Stimulated activated CD4-positive, alpha-beta T cell treated with anti-CD3 and anti-CD28 coated beads, Interleukin-1b, Interleukin-23, amount 100 ng/mL, for 4 hours (primary cell): ENCODE measurements around the gene STAT5B.

Experiments
- DNase-seq, 2 donors: peaks; one replicate each; pipeline ENCODE4 v3.0.0-alpha.2; 2020; ENCODE audit warnings: low read depth in 2 of 2

STAT5B gene

DNA sequence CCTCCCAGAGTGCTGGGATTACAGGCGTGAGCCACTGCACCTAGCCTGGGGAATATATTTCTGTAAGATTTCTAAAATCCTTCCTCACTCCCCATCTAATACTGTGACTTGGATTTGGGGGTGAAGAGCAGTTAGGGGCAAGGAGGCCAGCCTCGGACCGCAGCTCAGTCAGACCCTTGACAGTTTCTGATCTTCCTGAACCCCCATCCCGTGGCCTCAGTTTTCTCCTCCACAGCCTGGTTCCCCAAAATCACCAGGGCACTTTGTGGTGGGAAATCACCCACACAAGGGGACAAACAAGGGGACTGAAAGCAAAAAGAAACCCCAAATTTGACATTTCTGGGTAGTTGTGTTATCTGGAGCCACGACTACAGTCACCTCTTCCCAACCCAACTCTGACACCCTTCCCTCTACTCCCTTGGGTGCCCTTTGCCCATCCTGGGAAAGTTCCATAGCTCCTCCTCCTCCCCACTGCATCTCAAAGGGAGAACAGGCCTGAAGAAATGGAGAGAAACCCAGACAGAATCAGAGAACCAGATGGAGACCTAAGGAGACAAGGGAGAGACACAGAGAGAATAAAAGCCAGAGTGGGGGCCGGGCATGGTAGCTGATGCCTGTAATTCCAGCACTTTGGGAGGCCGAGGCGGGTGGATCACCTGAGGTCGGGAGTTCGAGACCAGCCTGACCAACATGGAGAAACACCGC is 9.3 kb upstream of the STAT5B start:
- DNase-seq, result no peak

DNA sequence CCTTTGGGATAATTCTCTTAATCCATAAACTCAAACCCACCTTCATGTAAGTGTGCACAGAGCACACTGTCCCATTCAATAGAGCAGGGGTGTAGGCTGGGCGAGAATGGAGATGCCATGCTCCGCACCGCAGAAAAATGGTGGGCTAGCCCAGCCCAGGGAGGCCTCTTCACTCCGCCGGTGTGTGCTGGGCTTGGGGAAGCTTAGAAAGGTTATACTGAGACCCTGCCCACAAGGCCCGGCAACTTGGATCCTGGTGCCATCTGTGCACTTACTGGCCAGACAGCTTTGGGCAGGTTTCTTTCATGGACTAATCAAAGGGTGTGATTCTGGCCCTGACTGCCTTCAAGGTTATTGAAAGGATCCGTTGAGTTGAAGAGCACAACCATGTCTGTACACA is 8.4 kb upstream of the STAT5B start:
- DNase-seq, result no peak

DNA sequence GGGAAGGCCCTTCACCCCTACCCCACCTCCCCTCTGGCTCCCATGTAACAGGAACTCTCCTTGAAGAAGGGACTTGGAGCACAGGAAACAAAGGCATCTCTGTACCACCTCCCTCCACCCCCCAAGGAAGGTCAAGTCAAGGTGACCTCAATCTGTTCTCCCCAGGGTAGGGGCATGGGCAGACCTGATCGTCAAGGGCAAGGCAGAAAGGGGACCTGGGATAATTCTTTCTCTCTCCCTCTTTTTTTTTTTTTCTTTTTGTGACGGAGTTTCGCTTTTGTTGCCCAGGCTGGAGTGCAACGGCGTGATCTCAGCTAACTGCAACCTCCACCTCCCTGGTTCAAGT is 7.8 kb upstream of the STAT5B start:
- DNase-seq, result no peak

DNA sequence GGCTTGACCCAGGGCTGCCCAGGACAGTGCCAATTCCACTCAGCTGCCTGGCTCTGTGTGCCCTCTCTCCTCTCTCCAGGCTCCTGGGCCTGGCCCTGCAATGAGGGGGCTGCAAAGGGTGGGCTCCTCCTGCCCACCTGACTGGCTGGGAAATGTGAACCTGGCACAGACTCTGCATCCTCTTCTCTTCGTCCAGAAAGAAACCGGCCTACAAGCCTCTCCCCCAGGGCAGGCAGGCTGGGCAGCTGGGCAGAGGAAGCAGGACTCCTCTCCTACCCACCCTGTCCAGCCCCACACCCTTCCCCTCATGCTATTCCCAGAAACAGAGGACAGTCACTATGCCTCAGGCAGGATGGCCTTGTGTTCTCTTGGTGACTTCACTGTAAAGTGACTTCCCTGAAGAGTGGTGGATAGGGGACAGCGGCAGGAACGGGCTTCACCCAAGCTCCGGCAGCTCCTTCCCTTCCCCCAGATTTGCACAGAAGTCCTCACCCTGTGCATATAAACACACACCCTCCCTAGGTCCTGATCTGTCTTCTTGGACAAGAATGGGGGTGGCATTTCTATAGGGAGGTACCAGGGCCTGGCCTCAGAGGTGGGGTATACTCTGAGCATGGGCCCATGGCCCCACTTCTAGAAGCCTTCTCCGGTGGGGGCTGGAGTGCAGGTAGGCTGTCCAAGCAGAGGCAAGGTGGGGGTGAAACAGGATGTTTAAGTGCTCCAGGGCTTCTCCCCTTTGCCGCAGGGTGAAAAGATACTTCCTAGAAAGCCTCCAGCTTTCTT is 7.2 kb upstream of the STAT5B start:
- no peak for DNase-seq

DNA sequence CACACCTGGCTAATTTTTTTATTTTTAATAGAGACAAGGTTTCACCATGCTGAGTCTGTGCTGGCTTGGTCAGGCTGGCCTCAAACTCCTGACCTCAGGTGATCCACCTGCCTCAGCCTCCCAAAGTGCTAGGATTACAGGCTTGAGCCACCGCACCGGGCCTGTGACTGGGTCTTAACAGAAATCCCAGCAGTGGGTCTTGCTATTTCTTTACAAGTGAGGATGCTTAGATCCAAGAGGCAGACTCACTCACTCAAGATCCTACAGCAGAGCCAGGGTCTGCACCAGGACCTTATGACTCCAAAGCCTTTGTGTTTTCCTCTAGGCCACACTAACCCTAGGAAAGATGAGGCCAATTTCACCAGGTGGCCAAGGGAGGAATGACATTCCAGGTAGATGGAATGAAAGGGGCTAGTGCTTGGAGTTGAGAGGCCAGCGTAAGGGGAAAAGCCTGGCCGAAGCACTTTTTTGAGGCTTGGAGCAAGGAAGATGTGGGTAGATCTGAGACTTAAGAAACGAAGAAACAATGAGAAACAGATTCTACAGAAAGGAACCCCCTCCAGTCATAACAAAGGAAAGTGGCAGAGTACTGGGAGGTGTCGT is 6.4 kb upstream of the STAT5B start:
- DNase-seq, result no peak

DNA sequence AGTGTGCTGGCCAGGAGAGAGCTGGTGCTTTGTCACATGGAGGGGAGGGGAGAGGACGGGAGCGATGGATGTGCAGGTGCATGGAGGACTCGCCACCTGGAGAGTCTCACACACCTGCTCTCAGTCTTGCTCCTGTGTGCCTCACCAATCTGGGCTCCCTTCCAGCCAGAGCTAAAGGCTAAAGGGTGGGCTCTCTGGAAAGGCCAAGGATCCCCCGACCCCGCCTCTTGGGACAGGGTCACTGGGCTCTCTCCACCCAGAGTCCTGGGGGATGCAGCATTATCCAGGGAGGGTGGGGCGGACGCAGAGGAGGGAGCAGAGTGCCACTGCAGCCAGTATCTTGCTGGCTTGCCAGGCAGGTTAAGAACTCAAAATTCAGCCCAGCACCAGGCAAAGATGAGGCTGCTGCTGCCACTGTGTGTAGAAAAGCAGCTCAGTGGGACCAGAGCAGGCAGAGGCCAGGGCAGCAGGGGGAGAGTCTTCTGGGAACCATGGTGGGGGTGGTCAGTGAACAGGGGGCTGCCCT is 5.4 kb upstream of the STAT5B start:
- DNase-seq, result no peak

DNA sequence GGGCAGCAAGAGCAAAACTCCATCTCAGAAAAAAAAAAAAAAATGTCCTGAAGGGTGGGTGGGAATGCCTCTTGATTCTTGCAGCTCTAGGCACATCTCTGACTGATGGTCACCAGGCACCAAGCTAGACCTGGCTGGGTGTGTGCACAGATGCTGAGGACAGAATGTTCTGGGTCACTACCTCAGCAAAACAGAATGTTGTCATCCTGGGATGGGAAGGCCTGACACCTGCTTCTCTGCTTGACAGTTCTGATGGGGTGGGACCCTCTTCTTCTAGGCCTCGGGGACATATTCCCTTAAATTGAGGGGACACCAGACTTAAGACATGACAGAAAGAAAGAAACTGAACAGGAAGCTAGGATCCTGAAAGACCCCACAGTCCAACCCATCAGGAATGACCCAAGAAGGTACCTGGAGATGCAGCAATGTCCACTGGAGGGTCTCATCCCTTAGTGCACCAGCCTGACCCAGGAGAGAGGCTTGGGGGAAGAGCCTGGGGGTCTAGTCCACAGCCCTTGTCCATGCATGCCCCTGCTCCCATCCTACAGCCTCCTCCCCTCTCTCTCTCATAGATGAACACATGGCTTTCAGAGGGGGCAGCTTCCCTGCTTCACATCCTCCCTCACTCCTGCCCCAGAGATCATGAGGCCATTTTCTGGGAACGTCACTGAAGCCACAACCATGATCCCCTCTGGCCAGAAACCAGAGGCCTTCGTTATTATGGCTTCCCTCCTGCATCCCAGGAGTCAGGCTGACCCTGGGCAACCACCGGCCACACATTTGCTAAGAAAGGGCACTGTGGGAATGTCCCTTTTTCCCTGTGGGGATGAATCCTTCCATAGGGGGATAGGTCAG is 3.8 kb upstream of the STAT5B start:
- DNase-seq, result no peak

DNA sequence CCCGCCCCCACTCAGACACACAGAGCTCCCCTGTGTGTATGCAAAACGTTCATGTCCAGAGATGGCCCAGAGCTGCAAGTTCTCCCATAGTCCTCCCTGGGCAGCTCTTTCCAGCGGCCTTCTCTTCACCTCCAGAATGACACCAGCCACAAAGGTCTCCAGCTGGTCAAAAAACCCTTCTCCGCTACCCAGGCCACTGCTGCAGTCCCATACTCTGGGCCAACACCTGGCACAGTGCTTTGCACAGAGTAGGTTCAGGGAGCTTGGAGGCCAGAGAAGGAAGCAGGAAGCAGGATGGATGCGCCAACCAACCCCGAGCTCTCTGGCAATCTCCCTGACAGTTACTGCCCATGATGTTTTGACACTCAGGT is 1.1 kb upstream of the STAT5B start:
- DNase-seq, result no peak

DNA sequence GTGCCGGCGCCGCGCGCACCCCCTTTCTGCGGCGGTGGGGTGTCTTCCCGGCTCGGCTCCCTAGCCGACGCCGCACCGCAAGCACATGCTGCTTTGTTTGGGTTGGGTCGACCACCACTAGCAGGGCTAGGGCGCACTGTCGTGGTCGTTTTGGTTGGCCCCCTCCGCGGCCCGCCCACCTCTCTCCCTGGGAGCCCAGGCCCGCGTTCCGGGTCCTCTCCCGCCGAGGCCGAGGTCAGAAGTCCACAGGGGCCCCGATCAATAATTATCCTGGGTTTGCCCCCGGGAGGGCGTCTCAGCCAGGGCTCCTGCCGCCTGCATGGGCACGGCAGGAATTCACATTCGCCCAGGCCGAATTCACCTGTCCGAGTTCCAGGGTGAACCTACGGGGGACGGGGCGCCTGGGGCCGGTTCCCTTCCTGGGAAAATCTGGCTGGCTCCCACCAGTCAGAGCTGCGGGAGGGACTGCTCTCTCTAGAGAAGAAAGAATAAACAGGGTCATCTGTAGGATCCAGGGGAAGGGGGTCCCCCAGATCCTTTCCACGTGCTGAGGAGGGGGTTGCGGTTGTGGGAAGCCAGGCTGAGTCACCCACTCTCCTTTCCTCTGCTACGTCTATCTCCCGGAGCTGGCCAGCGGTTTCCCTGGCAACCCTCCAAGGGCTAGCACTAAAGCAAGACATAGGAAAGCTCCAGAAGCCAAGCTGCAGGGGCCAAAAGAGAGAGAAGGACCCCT is 584 bp upstream of the STAT5B start:
- DNase-seq, result peak in 1 of 2 donors; percentile 26

DNA sequence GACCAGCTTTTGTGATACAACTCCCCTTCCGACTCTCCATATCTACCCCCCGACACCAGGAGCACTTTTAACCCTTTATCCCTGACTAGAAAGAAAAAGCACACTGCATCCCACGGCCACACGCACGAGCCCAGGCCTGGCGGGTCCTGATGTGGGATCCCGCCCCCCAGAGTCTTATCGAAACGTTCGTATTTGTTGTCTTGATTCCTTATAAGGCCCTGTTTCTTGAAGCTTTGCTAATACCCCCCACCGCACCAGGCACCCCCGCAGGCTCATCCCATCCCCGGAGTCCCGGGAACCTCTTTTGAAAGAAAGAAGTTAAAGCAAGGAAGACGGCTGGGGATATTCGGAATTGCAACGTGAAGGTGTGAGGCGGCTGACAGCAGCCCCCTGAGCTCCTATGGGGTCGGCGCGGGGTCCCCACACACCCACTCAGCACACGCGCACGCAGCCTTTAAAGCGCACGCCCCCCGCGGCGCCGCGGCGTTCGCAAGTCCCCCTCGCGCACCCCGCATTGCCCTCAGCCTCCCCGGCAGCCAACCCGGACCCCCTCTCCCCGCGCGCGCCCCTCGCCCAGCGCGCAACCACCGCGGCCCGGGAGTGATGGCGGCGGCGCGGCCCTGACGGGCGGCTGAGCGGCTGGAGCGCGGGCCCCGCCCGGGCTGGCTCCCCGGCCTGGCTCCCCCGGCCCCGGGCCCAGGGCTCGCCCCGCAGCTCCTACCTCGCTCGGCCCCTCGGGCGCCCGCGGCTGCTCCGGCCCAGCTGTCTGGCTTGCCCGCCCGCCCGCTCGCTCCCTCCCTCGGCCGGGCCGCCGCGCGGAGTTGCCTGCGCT is 448 bp downstream of the STAT5B start:
- peak; percentile 50 to 51 for DNase-seq

DNA sequence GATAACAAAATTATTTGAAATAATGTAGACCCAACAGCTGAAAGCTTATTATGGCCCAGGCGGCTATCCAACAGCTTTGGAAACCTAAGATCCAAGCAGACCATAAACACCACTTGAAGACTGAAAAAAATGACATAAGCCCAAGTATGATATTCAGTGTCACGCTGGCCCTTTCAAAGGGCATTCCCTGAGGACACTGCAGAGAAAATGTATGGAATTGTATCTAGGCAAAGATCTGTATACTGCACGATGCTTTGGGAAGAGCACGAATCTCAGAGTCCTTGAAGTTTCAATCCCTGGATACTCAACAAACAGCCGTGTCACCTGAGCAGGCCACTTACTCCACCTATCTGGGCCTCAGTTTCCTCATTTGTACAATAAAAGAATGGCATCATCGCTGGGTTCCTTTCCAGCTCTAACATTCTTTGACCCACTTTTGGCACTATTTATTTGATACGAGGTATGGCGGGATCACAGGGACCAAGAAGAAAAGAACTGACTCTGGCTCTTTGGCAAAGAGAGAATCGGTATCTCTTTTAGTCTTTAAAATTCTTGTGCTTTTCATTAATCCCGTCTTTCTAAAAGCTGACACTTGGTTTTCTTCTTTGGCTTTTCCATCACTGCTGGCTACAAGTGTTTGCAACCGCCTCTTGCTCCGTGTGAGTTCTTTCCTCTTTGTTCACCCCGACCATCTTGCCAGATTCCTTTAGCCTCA is 1.2 kb downstream of the STAT5B start:
- no peak for DNase-seq

DNA sequence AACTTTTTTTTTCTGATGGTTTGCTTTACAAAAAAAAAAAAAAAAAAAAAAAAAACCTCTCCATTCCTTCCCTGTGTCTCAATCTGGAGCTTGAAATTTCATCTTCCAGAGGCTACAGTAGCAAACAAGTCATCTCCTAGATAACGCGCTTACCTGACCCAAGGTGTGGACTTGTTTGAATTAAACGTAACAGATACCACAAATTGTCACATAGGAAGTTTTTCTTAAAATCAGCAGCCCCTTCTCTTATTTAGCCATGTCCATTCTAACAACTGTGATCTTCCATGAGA is 2.0 kb downstream of the STAT5B start:
- DNase-seq, result no peak

DNA sequence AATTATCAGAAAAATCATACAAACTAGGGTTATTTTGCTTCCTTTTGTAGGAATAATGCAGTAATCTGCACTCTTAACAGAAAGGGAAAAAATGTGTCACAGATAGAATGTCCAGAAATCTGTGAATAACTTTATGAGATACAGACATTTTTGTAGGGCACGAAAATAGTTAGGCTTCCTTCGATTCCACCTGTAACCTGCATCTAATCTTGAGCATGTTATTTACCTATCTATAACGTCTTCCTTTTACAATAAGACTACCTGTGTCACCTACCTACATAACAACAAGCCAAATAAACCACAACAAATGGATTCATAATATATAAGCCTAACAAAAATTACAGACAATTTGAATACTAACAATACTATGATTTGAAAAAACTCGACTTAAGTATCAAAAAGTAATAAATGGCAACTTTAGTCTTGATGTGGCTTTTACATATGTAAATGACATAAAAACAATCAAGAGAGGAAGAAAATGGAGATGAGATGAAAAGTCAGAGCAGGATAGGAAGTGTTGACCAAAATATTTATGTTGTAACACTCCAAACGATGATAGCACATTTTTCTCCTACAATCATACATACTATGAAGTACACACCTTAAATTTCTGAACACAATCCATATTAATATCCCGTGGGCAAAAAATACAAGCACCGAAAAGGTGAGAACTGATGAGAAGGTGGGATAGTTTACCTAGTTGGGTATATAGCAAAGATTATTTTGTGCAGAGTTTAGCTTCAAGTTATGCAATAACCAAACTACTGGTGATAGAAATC is 2.5 kb downstream of the STAT5B start:
- DNase-seq, result no peak

DNA sequence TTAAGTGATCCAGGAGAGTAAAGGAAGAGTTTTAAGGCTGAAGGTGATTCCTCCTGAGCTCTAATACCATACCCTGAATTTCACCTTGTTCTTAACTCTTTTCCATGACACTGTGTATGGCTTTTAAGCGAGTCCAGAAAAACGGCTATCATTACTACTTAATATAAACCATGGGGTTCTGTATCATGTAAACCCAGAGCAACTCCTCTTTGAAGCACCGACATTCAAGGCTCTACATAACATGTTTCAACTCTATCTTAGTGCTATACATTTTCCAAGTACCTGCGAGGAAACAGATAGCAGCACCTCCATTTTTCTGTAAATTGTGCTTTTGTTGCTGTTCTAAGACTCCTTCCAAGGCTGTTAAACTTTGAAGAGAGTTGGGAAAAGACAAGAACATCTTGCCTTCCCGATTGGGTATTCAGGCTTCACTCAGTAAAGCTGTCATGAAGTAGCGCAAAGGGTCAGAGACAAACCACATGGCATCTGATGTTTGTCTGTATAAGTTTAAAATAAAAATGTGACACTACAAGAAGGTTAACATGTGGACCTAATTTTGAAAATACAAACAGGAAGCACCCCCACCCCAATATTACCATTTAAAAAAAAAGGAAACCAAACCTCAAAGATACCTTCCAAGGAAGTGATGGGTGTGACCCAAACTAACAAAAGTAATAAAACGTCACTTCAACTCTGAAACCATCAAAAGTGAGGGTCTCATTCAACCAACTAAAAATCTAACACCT is 3.9 kb downstream of the STAT5B start:
- no peak for DNase-seq

DNA sequence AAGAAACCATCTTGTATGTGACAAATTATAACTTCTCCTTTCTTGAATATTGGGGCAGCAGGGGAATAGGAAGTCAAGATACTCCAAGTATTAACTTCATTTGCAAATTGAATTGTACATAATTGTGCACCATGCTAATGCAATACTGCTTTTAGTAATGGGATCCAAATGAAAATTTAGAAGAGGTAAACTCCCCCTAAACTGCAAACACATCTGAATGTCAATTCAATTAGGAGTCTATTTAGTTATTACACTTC is 4.5 kb downstream of the STAT5B start:
- DNase-seq, result no peak

DNA sequence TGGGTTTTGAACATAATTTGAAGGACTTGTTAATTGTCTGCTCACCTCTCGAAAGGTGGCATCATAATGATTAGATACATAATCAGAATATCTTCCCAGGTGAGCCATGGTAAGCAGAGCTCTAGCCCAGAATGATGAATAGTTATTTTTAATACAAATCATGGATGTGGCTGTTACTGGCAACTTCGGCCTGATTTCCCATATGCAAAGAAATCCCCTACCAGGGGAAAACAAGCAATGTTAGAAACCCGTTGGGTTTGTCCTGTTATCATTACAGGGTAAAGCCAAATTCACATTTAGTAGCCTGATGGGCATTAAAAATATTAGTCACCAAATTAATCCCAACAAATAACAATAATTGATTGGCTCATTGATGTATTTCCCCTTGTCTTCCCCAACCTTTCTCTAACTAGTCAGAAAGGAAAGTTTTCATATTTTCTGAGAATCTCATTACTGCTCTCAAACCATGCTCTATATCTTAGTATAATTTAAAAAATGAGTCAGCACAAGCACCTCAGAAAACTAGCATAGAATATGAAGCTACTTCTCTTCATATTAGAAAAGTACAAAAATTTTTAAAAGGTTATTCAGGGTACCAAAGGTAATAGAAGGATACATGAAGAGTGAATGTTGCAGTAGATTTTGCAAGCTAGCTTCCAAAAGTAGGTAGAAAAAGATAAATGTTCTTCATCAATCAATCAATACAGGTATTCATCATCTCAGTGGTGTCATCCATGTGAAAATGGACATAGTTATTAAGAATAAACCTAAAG is 5.0 kb downstream of the STAT5B start:
- no peak for DNase-seq

DNA sequence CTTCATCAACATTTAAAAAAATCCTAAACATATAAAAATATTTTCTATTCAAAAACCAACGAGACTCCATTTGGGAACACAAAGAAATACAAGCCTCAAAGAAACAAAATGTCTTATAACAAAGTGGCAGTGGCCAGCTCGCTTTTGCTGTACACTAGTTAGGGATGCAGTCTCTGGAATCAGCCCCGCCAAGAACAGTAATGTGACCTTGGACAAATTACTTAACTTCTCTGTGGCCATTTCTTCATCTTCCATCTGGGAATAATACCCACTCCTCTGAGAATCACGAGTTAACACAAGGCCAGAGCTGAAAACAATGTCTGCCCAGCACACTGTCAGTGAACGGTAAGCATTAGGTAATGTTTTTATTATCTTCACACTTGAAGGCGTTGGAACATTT is 5.6 kb downstream of the STAT5B start:
- no peak for DNase-seq

DNA sequence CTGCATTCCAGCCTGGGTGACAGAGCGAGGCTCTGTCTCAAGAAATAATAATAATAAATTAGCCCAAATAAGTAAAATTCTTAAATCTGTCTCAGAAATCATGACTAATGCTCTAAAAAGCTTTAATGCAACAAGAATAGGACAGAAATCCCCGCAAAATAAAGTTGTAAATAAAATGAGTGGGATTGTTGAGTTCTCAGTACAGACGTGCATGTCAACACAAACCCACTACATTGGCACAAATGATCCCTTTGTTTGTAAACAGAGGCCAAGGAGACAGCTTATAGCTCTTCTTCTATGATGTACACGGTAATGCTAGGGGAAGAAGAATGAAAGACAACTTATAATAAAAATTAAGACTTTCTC is 6.0 kb downstream of the STAT5B start:
- no peak for DNase-seq
